Measurements from ENCODE around the gene MLXIP. TPM values are rescaled to one million over a fixed set of nuclear protein-coding genes. Genes with fewer than 3 reads are reported as not detected.
"Not testable (repeated sequence)": the region's sequence is repeated elsewhere in the genome, so short reads cannot be mapped to it uniquely, and the experiment has no call there.

MLXIP gene
- total RNA-seq, 1 donor from 2014 or later: 16.9 TPM

DNA sequence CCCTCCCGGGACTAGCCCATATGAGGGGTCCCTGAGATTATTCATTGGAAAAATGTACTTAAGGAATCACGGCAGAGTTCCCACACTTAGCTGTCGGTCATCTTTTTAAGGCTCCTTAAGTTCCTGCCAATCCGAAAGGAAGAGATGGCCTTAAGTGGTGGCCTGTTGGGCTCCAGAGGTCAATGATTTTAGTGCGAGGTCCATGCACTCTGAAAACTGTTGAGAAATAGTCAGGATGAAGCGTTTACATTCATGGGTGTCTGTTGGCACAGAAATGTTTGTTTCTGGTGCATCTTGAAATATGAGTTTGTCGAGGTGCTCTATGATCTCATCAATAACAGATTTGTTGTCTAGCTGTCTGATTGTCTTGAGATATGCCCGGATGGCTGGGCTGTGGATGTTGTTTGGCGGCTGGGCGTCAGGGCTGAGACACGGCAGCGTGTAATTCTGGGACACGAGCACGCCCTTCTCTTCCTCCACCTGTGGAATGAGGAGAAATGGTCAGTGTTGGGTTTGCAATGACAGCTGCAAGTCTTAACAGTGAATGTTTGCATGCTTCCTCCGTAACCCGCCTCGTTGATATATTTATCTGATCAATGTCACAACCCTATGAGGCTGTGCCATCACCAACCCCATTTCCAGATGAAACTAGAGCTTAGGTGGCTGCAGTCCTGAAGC is 93.8 kb downstream of the MLXIP start:
- Histone ChIP-seq H3K27ac (no peak overlapping the region), H3K4me1 (no peaks in the 10 kb centered on the region), H3K4me3 (no peak overlapping the region), H3K36me3 (no peaks in the 10 kb centered on the region), H3K9me3 (no peaks in the 10 kb centered on the region), H3K27me3 (no peaks in the 10 kb centered on the region)
- intact Hi-C loops (cut with DNase I): no loop called here
- no peak for DNase-seq (ENCODE audit: extremely low spot score in 2 of 2)
- TF ChIP-seq, protein P1, sequence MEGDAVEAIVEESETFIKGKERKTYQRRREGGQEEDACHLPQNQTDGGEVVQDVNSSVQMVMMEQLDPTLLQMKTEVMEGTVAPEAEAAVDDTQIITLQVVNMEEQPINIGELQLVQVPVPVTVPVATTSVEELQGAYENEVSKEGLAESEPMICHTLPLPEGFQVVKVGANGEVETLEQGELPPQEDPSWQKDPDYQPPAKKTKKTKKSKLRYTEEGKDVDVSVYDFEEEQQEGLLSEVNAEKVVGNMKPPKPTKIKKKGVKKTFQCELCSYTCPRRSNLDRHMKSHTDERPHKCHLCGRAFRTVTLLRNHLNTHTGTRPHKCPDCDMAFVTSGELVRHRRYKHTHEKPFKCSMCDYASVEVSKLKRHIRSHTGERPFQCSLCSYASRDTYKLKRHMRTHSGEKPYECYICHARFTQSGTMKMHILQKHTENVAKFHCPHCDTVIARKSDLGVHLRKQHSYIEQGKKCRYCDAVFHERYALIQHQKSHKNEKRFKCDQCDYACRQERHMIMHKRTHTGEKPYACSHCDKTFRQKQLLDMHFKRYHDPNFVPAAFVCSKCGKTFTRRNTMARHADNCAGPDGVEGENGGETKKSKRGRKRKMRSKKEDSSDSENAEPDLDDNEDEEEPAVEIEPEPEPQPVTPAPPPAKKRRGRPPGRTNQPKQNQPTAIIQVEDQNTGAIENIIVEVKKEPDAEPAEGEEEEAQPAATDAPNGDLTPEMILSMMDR (IDR thresholded peaks at IDR 0.05): no peak
- no peak for TF ChIP-seq POLR2A (IDR thresholded peaks at IDR 0.05)
- no peak for TF ChIP-seq POLR2AphosphoS5 (IDR thresholded peaks at IDR 0.05; ENCODE audit: insufficient read depth in 1 of 2, low read depth in 1 of 2)

DNA sequence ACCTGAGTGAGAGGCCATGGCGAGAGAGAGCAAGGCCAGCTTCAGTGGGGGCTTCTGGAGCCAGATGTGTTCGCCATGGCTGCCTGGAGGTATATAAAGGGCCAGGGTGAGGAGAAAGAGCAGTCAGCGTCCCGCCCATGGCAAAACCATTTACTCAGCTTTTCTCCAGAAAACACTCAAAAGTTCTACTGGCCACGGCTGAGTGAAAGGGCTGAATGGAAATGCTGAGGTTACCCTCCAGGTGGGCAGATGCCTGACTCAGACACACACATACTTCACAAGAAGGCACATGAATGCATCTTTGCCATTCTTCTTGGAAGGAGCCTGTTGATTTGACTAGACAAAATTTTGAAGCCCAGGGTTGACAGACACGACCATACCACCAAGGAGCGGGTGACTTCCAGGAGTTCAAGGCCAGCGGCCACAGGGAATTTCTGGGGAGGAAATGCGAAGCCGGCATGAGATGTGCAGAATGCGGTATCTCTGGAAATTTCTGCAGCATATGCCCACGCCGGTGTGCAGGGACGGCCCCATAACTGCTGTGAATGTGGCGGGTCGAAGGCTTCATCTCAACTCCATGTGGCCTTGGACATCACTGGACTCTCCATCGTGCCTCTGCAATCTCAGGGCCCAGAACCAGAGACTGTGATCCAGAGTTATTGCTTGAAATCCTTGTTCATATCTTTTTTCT is 95.7 kb downstream of the MLXIP start, which contains the start of gene IL31:
IL31 (minus strand) TSS at position 67 of the 691 bp plus-strand sequence; CDS start at position 18, 49 bp downstream.
- intact Hi-C loops (cut with DNase I): no loop called here
- DNase-seq (ENCODE audit: extremely low spot score in 2 of 2): no peak
- H3K27me3 ChIP-seq: no peaks in the 10 kb centered on the region

GRCh38 chr12:122176473-122176872 is 97.9 kb downstream of the MLXIP start:
- intact Hi-C loops (cut with DNase I); H3K27me3 ChIP-seq; H3K27ac ChIP-seq; DNase-seq (ENCODE audit: extremely low spot score in 2 of 2); H3K9me3 ChIP-seq; H3K4me1 ChIP-seq; H3K36me3 ChIP-seq; H3K4me3 ChIP-seq: not testable (repeated sequence)

More for the DNA sequence above, 95.7 kb downstream of the MLXIP start, which contains the start of gene IL31:
- H3K27ac ChIP-seq: no peak within 1 kb of the TSS
- no peak within 1 kb of the TSS for H3K4me3 ChIP-seq
- H3K9me3 ChIP-seq: no peaks in the 10 kb centered on the region
- TF ChIP-seq POLR2A (IDR thresholded peaks at IDR 0.05) (no peak), POLR2AphosphoS5 (IDR thresholded peaks at IDR 0.05; ENCODE audit: insufficient read depth in 1 of 2, low read depth in 1 of 2) (no peak)
- TF ChIP-seq, protein P1 (IDR thresholded peaks at IDR 0.05): no peak
- no peaks in the 10 kb centered on the region for H3K4me1 ChIP-seq
- no peaks in the 10 kb centered on the region for H3K36me3 ChIP-seq

DNA sequence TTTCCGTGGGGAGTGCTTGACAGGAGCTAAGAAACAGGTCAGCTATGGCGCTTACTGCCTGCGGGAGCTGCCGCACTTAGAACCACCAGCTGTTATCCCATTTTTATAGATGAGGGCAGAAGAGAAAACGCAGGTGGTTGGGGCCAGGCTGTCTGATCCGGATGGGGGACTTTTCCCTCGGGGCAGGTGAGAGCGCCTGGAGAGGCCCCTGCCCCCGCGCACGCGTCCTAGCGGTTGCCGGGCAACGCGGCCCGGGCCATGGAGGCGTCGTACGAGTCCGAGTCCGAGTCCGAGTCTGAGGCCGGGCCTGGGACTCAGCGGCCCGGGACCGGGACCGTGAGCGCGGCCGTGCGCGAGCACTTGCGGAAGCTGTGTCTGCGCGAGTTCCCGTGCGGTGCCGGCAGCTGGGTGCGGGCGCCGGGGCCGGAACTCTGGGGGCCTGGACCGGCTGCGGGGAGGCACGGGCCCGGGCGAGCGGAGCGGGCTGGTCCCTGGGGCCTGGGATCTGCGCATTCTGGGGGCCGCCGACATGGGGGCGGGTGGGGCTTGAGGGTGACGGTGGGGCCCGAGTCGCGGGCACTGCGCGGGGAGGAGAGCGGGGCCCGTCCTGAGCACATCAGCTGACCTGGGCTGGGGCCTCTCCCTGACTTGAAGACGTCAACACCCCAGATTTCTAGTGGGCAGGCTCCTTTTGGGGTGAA is 104.5 kb downstream of the MLXIP start, which contains the start of gene LRRC43:
LRRC43 (plus strand) TSS at position 237 of the 701 bp plus-strand sequence; CDS start at position 259, 22 bp downstream.
- H3K9me3 ChIP-seq: no peaks in the 10 kb centered on the region
- H3K27ac ChIP-seq: no peak within 1 kb of the TSS
- H3K4me3 ChIP-seq: peak within 1 kb of the TSS; percentile 47 to 48
- intact Hi-C loops (cut with DNase I): no loop called here
- no peaks in the 10 kb centered on the region for H3K36me3 ChIP-seq
- DNase-seq (ENCODE audit: extremely low spot score in 2 of 2): no peak
- H3K4me1 ChIP-seq: peaks cover 9% of the 10 kb centered on the region
- no peaks in the 10 kb centered on the region for H3K27me3 ChIP-seq
- TF ChIP-seq POLR2AphosphoS5 (IDR thresholded peaks at IDR 0.05; ENCODE audit: insufficient read depth in 1 of 2, low read depth in 1 of 2) (no peak), POLR2A (IDR thresholded peaks at IDR 0.05) (no peak)
- TF ChIP-seq, protein P1 (IDR thresholded peaks at IDR 0.05): no peak

DNA sequence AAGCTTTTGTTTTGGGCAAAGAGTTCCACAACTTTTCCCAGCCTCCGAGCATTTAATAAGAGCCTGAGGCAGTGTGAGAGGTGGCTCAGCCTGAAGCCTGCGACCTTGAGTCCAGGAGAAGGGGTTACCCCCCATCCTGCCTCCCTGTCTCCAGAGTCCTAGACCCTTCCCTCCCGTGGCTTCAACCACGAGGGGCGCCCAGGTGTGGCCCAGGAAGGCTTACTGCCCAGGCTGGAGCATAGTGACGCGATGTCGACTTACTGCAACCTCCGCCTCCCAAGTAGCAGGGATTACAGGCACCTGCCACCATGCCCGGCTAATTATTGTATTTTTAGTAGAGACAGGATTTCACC is 105.0 kb downstream of the MLXIP start:
- intact Hi-C loops (cut with DNase I): no loop called here
- Histone ChIP-seq H3K27ac (no peak overlapping the region), H3K36me3 (no peaks in the 10 kb centered on the region)

More for the DNA sequence above, 105.0 kb downstream of the MLXIP start:
- no peak for TF ChIP-seq POLR2AphosphoS5 (IDR thresholded peaks at IDR 0.05; ENCODE audit: insufficient read depth in 1 of 2, low read depth in 1 of 2)
- TF ChIP-seq, protein P1 (IDR thresholded peaks at IDR 0.05): no peak
- no peak for TF ChIP-seq POLR2A (IDR thresholded peaks at IDR 0.05)
- H3K9me3 ChIP-seq: no peaks in the 10 kb centered on the region
- peaks cover 9% of the 10 kb centered on the region for H3K4me1 ChIP-seq
- H3K4me3 ChIP-seq: peak overlapping the region; percentile 47 to 48
- no peaks in the 10 kb centered on the region for H3K27me3 ChIP-seq
- DNase-seq (ENCODE audit: extremely low spot score in 2 of 2): no peak
